Gastroesophageal sphincter (tissue), 3 donors: Measurements from ENCODE around the gene PLCH1.

Source experiments
- CTCF ChIP-seq, 4 experiments: fragments of 200-600 bp in 2 of 4; fragments of 450-650 bp in 2 of 4; sonication (generic) in 1 of 4; IDR thresholded peaks; one replicate each; pipeline ENCODE4 v1.5.1; 2017 to 2019; ENCODE audit warnings: antibody characterized with exemption in 4 of 4, mild to moderate bottlenecking in 2 of 4, moderate library complexity in 2 of 4
- POLR2A ChIP-seq, 2 donors: fragments of 450-650 bp; IDR thresholded peaks; one replicate each; pipeline ENCODE4 v1.6.1; 2017; ENCODE audit warnings: antibody characterized with exemption in 2 of 2, mild to moderate bottlenecking in 2 of 2, moderate library complexity in 1 of 2

GRCh38 chr3:155390351-155390750, 354.5 kb downstream of the PLCH1 start:
- TF ChIP-seq CTCF (IDR thresholded peaks at IDR 0.05) = no peak
- TF ChIP-seq POLR2A (IDR thresholded peaks at IDR 0.05) = no peak
